Effector memory CD8-positive, alpha-beta T cell (primary cell): ENCODE results near the gene CNTN5.

ENCODE experiments used
- ATAC-seq: fragments of 150-1000 bp; cut with Tn5 transposase; replicated peaks from 2 replicates; pipeline ENCODE4 v1.10.0; 2021; ENCODE audit warnings: mild to moderate bottlenecking, moderate library complexity
- DNase-seq, 3 experiments: peaks; one replicate each; pipeline ENCODE4 v3.0.0; 2021
- H3K27ac Mint-ChIP-seq, 2 donors: one replicate each; pipeline ENCODE4 v1.8.0; 2022; ENCODE audit warnings: mild to moderate bottlenecking in 2 of 2, mixed read lengths in 2 of 2, moderate library complexity in 2 of 2
- H3K27me3 Mint-ChIP-seq, 2 donors: one replicate each; pipeline ENCODE4 v1.8.0; 2022; ENCODE audit warnings: mixed read lengths in 2 of 2
- H3K36me3 Mint-ChIP-seq: one replicate; pipeline ENCODE4 v1.8.0; 2022; ENCODE audit warnings: mild to moderate bottlenecking, moderate library complexity, mixed read lengths; ENCODE audit not compliant: insufficient read depth
- H3K4me1 Mint-ChIP-seq, 2 donors: one replicate each; pipeline ENCODE4 v1.8.0; 2022; ENCODE audit warnings: low read depth in 2 of 2, mixed read lengths in 2 of 2
- H3K4me3 Mint-ChIP-seq, 2 donors: one replicate each; pipeline ENCODE4 v1.8.0; 2022; ENCODE audit warnings: mild to moderate bottlenecking in 2 of 2, mixed read lengths in 2 of 2, moderate library complexity in 2 of 2
- H3K9me3 Mint-ChIP-seq, 2 donors: one replicate each; pipeline ENCODE4 v1.8.0; 2022; ENCODE audit warnings: mixed read lengths in 2 of 2

Gene CNTN5

GRCh38 chr11:99535819-99536218 lies 515.1 kb downstream of the CNTN5 start:
- no peak for ATAC-seq

GRCh38 chr11:99537681-99538080 lies 516.9 kb downstream of the CNTN5 start:
- ATAC-seq: no peak
- Mint-ChIP-seq H3K4me1 (no peaks in the 10 kb centered on the region), H3K9me3 (peaks cover 7 to 14% of the 10 kb centered on the region in 2 donors), H3K36me3 (no peaks in the 10 kb centered on the region), H3K4me3 (no peak overlapping the region), H3K27ac (no peak overlapping the region), H3K27me3 (no peaks in the 10 kb centered on the region)
- DNase-seq: no peak

More at GRCh38 chr11:99535819-99536218, 515.1 kb downstream of the CNTN5 start:
- H3K27me3 Mint-ChIP-seq: no peaks in the 10 kb centered on the region
- H3K4me1 Mint-ChIP-seq: no peaks in the 10 kb centered on the region
- H3K9me3 Mint-ChIP-seq: peaks cover 7 to 11% of the 10 kb centered on the region in 2 donors
- no peak overlapping the region for H3K4me3 Mint-ChIP-seq
- H3K27ac Mint-ChIP-seq: no peak overlapping the region
- no peak for DNase-seq
- no peaks in the 10 kb centered on the region for H3K36me3 Mint-ChIP-seq

GRCh38 chr11:99545616-99546015 lies 524.9 kb downstream of the CNTN5 start:
- Mint-ChIP-seq H3K4me1 (no peaks in the 10 kb centered on the region), H3K27ac (no peak overlapping the region), H3K9me3 (peaks cover 5 to 17% of the 10 kb centered on the region in 2 donors), H3K4me3 (no peak overlapping the region), H3K36me3 (no peaks in the 10 kb centered on the region), H3K27me3 (no peaks in the 10 kb centered on the region)
- no peak for DNase-seq
- no peak for ATAC-seq

- no peaks in the 10 kb centered on the region for H3K36me3 Mint-ChIP-seq
- no peak overlapping the region for H3K27ac Mint-ChIP-seq
- H3K4me3 Mint-ChIP-seq: no peak overlapping the region
Observed at GRCh38 chr11:99548264-99548663, 527.5 kb downstream of the CNTN5 start.

GRCh38 chr11:99554232-99554903 lies 533.6 kb downstream of the CNTN5 start:
- Mint-ChIP-seq H3K4me3 (no peak overlapping the region), H3K9me3 (peaks cover 1 to 8% of the 10 kb centered on the region in 2 donors), H3K36me3 (no peaks in the 10 kb centered on the region), H3K27ac (no peak overlapping the region), H3K27me3 (no peaks in the 10 kb centered on the region), H3K4me1 (no peaks in the 10 kb centered on the region)
- no peak for ATAC-seq
- no peak for DNase-seq

More at GRCh38 chr11:99548264-99548663, 527.5 kb downstream of the CNTN5 start:
- no peak for DNase-seq
- H3K9me3 Mint-ChIP-seq: peaks cover 6 to 16% of the 10 kb centered on the region in 2 donors
- H3K4me1 Mint-ChIP-seq: no peaks in the 10 kb centered on the region
- no peak for ATAC-seq
- no peaks in the 10 kb centered on the region for H3K27me3 Mint-ChIP-seq

- no peak for ATAC-seq
- peaks cover 0 to 9% of the 10 kb centered on the region in 2 donors for H3K9me3 Mint-ChIP-seq
- H3K36me3 Mint-ChIP-seq: no peaks in the 10 kb centered on the region
- no peak overlapping the region for H3K27ac Mint-ChIP-seq
- H3K4me3 Mint-ChIP-seq: no peak overlapping the region
- no peaks in the 10 kb centered on the region for H3K4me1 Mint-ChIP-seq
- no peak for DNase-seq
- H3K27me3 Mint-ChIP-seq: no peaks in the 10 kb centered on the region
Observed at GRCh38 chr11:99555486-99555885, 534.7 kb downstream of the CNTN5 start.

GRCh38 chr11:99565333-99565732 lies 544.6 kb downstream of the CNTN5 start:
- H3K36me3 Mint-ChIP-seq: no peaks in the 10 kb centered on the region

GRCh38 chr11:99567334-99567956 lies 546.7 kb downstream of the CNTN5 start:
- Mint-ChIP-seq H3K4me3 (no peak overlapping the region), H3K9me3 (peaks cover 9% of the 10 kb centered on the region in 2 donors), H3K27me3 (no peaks in the 10 kb centered on the region), H3K36me3 (no peaks in the 10 kb centered on the region), H3K27ac (no peak overlapping the region), H3K4me1 (no peaks in the 10 kb centered on the region)
- ATAC-seq (no peak), DNase-seq (no peak)

More at GRCh38 chr11:99565333-99565732, 544.6 kb downstream of the CNTN5 start:
- ATAC-seq (no peak), DNase-seq (no peak)
- H3K4me1 Mint-ChIP-seq: no peaks in the 10 kb centered on the region
- peaks cover 6 to 9% of the 10 kb centered on the region in 2 donors for H3K9me3 Mint-ChIP-seq
- H3K27me3 Mint-ChIP-seq: no peaks in the 10 kb centered on the region
- H3K4me3 Mint-ChIP-seq: no peak overlapping the region
- no peak overlapping the region for H3K27ac Mint-ChIP-seq

- H3K4me1 Mint-ChIP-seq: no peaks in the 10 kb centered on the region
- no peaks in the 10 kb centered on the region for H3K36me3 Mint-ChIP-seq
- H3K27me3 Mint-ChIP-seq: no peaks in the 10 kb centered on the region
- no peak overlapping the region for H3K27ac Mint-ChIP-seq
- ATAC-seq (no peak), DNase-seq (no peak)
- H3K4me3 Mint-ChIP-seq: no peak overlapping the region
- H3K9me3 Mint-ChIP-seq: peaks cover 0 to 8% of the 10 kb centered on the region in 2 donors
Observed at GRCh38 chr11:99568808-99569207, 548.1 kb downstream of the CNTN5 start.

- Mint-ChIP-seq H3K4me3 (no peak overlapping the region), H3K27me3 (no peaks in the 10 kb centered on the region), H3K27ac (no peak overlapping the region), H3K9me3 (peaks cover 8 to 18% of the 10 kb centered on the region in 2 donors), H3K36me3 (no peaks in the 10 kb centered on the region), H3K4me1 (no peaks in the 10 kb centered on the region)
- DNase-seq (no peak), ATAC-seq (no peak)
Observed at GRCh38 chr11:99571094-99571493, 550.3 kb downstream of the CNTN5 start.

GRCh38 chr11:99584830-99585229 lies 564.1 kb downstream of the CNTN5 start:
- Mint-ChIP-seq H3K4me1 (no peaks in the 10 kb centered on the region), H3K9me3 (peaks cover 8 to 11% of the 10 kb centered on the region in 2 donors), H3K27me3 (no peaks in the 10 kb centered on the region), H3K4me3 (no peak overlapping the region), H3K36me3 (peaks cover 3% of the 10 kb centered on the region), H3K27ac (no peak overlapping the region)
- DNase-seq: no peak
- ATAC-seq: no peak

GRCh38 chr11:99585606-99586005 lies 564.9 kb downstream of the CNTN5 start:
- DNase-seq: no peak
- H3K36me3 Mint-ChIP-seq: peaks cover 3% of the 10 kb centered on the region

GRCh38 chr11:99589771-99590170 lies 569.0 kb downstream of the CNTN5 start:
- H3K4me1 Mint-ChIP-seq: no peaks in the 10 kb centered on the region
- H3K36me3 Mint-ChIP-seq: peaks cover 3% of the 10 kb centered on the region
- H3K4me3 Mint-ChIP-seq: no peak overlapping the region
- DNase-seq (no peak), ATAC-seq (no peak)
- no peaks in the 10 kb centered on the region for H3K27me3 Mint-ChIP-seq
- no peak overlapping the region for H3K27ac Mint-ChIP-seq
- H3K9me3 Mint-ChIP-seq: peaks cover 15 to 16% of the 10 kb centered on the region in 2 donors

More at GRCh38 chr11:99585606-99586005, 564.9 kb downstream of the CNTN5 start:
- no peak overlapping the region for H3K27ac Mint-ChIP-seq
- ATAC-seq: no peak
- H3K9me3 Mint-ChIP-seq: peaks cover 8 to 15% of the 10 kb centered on the region in 2 donors
- H3K4me1 Mint-ChIP-seq: no peaks in the 10 kb centered on the region
- H3K4me3 Mint-ChIP-seq: no peak overlapping the region
- H3K27me3 Mint-ChIP-seq: no peaks in the 10 kb centered on the region

- ATAC-seq (no peak), DNase-seq (no peak)
- Mint-ChIP-seq H3K27me3 (no peaks in the 10 kb centered on the region), H3K4me3 (no peak overlapping the region), H3K27ac (no peak overlapping the region), H3K4me1 (no peaks in the 10 kb centered on the region), H3K9me3 (peaks cover 8 to 14% of the 10 kb centered on the region in 2 donors), H3K36me3 (no peaks in the 10 kb centered on the region)
Observed at GRCh38 chr11:99592266-99592665, 571.5 kb downstream of the CNTN5 start.
